CD4-positive, alpha-beta T cell treated with Interleukin-15 for 4 hours (primary cell): ENCODE measurements around the gene TADA2B.
A peak's percentile ranks its signal among the peaks of the same experiment; 100 is the strongest.

Experiments used
- DNase-seq: peaks from one replicate; pipeline ENCODE4 v3.0.0-alpha.2; 2020; ENCODE audit warnings: low spot score

Gene TADA2B

GRCh38 chr4:7043284-7044136, at the start of gene TADA2B:
TSS of gene TADA2B (plus strand) at chr4:7043372. CDS start at chr4:7043580, 208 bp downstream.
- DNase-seq: peak; percentile 47

- no peak for DNase-seq
Observed at GRCh38 chr4:6996481-6996880, 46.7 kb upstream of the TADA2B start.

GRCh38 chr4:6999172-7000086, 43.7 kb upstream of the TADA2B start:
- peak; percentile 71 for DNase-seq

- DNase-seq: no peak
Observed at GRCh38 chr4:7000421-7001176, 42.6 kb upstream of the TADA2B start.

DNA sequence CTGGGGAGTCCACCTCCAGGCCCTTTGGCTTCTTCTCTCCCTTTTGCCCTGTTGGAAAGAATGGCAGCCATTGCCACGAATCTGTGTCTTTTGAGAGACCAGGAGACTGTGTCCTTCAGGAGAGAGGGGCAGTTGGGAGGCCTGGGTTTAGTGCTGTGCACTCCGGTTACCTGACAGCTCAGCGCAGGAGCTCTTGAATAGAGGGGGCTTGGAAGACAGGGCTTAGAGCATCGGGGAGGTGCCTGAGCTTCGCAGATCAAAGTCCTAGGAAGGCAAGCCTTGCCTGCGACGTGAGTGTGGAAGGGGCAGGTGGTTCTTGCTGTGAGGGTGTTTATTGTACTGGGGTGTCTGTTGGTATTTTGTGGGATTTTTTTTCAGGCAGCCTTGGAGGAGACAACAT, 41.9 kb upstream of the TADA2B start:
- no peak for DNase-seq

GRCh38 chr4:7002336-7002735, 40.8 kb upstream of the TADA2B start:
- DNase-seq: no peak

DNA sequence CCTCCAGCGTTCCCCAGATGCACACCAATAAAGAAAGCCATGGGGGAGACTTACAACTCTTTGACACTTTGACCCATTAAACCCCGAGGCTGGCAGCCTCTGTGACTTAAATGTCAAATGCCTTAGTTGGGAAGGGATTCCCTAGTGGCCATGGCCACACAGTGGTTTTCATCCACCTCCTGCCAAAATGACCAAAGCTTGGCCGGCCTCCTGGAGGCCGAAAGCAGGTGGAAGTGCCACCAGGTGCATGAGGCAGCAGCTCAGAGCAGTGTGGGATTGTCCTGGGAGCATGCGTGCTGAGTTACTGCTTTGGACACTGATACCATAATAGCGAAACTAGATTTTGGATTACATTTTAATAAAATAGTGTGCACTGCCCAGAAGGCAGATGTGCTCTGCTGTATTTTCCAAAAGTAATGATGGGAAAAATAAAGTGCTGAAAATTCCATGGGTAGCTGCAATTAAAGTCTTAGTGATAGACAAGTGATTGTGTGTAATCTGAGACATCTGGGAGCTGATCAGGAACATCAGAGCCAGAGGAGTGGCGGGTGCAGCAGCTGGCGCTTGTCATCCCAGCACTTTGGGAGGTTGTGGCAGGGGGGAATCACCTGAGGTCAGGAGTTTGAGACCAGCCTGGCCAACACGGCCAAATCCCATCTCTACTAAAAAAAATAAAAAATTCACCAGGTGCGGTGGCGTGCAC, 39.8 kb upstream of the TADA2B start:
- no peak for DNase-seq

GRCh38 chr4:7003879-7004240, 39.3 kb upstream of the TADA2B start:
- no peak for DNase-seq

DNA sequence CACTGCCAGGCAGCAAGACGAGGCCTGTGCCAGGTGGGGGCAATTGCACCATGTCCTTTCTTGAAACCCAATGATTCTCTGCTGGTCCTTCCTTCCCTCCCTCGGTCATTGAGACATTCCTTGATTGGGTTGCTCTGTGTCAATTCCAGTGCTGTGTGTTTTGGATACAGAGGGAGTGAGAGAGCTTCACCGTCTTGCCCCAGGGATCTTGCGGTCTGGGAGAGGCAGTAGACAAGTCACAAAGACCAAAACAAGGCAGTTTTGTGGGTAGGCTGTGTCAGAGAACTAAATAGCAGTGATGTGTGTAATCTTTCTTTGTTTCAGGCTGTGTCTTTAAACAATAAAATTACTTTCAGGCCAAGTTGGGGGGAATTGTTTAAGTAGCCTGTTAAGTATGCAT, 38.8 kb upstream of the TADA2B start:
- no peak for DNase-seq

GRCh38 chr4:7005571-7005970, 37.6 kb upstream of the TADA2B start:
- no peak for DNase-seq

DNA sequence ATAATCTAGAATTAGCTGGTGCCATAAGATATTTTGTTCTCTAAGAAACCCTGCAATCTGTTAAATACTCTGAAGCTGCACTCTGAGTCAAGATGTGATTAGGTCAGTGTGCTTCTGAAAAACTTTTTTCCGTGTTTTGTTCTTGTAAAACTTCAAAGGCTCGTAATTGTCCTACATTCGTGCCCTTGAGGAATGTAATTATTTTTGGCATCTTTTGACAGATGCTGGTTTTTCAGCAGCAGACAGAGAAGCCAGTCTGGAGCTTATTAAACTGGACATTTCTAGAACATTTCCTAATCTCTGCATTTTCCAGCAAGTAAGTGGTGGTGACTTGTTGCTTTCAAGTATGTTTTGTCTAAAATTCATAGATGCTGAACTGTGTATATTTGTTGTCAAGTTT, 36.8 kb upstream of the TADA2B start:
- no peak for DNase-seq

- no peak for DNase-seq
Observed at GRCh38 chr4:7007142-7007907, 35.8 kb upstream of the TADA2B start.

- DNase-seq: no peak
Observed at GRCh38 chr4:7007944-7008343, 35.2 kb upstream of the TADA2B start.

GRCh38 chr4:7009564-7009963, 33.6 kb upstream of the TADA2B start:
- DNase-seq: no peak

DNA sequence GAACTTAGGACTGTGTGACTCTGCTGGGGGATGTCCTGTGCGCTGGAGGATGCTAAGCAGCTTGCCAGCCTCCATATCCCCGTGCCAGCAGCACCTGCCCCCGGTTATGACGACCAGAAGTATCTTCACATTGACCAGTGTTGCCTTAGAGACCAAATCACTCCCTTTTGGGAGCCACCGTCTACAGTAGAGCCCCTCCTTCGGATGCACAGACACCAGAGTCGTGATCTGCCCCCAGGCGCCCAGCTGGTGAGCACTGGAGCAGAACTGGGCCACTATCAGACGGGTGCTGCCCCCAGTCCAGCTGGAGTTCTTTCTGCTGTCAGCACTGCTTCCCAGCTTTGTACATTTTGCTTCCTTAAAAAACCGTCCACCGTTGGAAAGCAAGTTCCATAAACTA, 30.0 kb upstream of the TADA2B start:
- no peak for DNase-seq

- DNase-seq: no peak
Observed at GRCh38 chr4:7014815-7015214, 28.4 kb upstream of the TADA2B start.

DNA sequence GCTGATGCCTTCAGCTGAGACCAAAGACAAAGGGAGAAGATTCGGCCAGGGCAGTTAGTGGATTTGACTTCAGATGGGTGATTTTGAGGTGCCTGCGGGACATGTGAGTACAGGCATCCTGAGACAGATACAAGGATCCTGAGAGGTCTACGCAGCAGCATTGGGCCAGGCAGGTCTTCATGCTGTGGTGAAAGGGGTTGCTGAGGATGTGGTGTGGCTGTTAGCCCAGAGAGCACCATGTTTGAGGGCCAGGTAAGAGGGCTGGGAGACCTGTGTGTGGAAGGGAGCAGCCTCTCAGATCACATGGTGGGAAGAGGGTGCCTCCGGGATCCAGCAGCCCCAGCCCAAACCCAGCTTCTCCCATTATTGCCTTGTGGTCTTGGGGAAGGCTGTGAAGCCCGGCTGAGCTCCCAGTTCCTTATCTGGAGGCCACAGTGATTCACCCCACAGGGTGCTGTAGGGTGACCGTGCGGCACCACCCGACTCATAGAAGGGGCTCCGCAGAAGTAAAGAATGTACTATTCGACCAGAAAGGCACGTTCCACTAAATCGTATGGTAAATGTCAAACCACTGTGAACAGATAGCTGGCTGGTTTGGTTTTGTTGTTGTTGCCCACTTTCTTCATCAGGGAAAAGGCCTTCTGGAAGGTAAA, 27.7 kb upstream of the TADA2B start:
- DNase-seq: no peak

DNA sequence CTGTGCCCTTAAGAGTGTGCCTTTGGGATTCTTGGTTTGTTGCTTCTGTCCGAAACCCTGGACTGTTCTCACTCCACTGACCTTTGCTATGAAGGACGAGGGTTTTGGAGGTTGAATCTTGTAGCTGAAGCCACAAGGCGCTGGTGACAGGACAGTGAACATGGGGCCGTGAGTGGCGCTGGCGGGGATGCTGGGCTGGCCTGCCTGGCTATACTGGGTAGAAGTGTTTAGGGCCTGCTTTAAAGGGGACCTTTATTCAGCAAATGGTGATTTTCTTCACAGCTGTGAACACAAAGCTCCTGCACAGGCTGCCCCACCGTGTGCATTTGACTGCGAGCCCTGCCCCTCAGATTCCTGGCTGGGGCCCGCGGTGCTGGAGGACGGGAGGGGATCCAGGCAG, 27.1 kb upstream of the TADA2B start:
- no peak for DNase-seq

DNA sequence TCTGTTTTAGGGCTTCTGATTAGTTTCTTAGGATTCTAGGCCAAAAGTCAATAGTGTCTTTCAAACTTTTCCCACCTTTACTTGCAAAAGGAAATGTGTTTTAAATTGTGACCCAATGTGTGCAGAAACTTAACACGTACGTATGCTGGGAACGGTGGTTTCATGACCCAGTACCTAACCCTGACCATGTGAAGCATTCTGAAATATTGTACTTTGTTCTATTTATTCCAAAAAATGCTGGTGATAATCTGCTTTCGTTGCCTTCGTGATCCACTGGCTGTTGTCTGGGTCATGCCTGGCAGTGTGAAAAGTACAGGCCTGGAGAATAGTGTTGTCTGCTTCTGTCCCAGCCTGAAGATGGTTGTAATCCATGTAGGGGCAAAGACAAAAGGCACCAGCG, 26.7 kb upstream of the TADA2B start:
- no peak for DNase-seq

DNA sequence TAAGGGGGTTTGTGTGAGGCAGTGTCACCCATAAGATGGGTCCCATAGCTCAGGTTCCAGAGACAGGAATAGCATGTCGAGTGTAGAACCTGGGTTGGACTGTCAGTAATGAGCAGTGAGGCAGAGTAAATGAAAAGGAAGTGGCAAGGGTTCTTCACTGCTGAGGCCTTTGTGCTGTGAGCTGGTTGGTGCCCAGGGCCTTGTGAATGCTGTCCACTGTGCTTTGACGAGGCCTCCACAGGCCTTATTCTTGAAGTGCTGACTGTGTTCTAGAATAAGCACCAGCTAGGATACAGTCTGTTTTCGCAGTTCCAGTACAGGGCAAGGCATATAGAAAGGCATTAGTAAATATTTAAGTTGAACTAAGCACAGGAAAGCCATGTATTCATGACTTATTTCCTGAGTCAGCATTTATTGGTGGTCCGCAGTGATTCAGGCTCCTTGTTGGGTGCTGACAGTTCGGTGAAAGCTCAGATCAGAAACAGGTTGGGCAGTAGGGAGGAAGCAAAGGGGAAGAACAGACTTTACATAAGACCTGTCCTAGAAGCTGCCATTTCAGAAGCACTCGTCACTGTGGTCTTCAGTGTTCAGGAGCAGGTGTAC, 25.6 kb upstream of the TADA2B start:
- no peak for DNase-seq
